HCEC 1CT (cell line): ENCODE measurements around the gene ACSM5.

ENCODE experiments used
- DNase-seq: peaks from one replicate; pipeline ENCODE4 v3.0.0-alpha.2; 2017

ACSM5 gene, protein sequence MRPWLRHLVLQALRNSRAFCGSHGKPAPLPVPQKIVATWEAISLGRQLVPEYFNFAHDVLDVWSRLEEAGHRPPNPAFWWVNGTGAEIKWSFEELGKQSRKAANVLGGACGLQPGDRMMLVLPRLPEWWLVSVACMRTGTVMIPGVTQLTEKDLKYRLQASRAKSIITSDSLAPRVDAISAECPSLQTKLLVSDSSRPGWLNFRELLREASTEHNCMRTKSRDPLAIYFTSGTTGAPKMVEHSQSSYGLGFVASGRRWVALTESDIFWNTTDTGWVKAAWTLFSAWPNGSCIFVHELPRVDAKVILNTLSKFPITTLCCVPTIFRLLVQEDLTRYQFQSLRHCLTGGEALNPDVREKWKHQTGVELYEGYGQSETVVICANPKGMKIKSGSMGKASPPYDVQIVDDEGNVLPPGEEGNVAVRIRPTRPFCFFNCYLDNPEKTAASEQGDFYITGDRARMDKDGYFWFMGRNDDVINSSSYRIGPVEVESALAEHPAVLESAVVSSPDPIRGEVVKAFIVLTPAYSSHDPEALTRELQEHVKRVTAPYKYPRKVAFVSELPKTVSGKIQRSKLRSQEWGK

DNA sequence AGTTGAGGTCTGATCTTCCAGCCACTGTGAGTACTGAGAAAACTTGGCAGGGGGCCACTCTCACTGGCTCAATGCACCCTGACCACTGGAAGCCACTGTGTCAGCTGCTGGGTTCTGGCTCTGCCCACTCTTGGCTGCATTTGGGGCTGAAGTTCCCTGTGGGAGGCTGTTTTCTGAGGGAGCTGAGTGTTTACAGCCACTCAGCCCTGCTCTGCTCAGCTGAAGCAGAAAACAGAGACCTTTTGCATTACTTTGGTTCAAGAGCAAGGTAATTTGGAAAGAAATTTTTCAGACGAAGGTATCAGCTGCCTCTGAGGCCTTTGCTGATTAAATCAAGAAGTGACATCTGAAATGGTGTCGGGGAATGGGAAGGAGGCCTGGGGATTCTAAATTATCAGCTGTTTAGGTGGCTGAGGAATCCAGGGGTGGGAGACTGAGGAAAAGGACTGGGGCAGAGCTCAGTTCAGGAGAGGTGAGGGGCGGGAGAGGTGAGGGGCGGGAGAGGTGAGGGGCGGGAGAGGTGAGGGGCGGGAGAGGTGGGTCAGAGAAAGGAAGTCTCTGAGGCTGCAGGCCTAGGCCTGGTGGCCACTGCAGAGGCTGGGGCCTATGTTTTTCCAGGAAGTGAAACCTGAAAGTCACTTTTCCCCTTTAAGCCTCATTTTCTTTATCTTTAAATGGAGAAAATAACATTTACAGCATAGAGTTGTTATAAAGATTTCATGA, at the start of gene ACSM5:
Gene ACSM5, plus strand, starts transcription at position 137 of the 723 bp plus-strand sequence. CDS start 1,951 bp downstream, outside the sequence.
- DNase-seq, result no peak

DNA sequence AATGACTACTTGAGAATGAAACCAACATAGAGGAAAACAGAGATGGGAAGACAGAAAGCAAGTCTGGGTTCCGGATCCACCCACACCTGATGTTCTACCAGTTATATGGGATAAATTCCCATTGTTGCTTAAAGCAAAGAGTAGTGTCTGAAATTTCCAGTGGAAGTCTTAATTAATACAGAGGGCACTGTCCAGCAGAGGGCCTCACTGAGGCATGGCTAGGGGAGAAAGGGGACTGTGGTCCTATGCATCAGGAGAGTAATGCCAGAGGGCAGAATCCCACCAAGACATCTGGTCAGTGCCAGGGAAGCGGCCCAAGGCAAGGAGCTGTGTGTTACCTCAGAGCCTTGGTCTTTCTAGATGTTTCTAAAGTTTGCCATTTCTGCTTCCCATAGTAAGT, 49.3 kb upstream of the ACSM5 start:
- DNase-seq, result no peak

DNA sequence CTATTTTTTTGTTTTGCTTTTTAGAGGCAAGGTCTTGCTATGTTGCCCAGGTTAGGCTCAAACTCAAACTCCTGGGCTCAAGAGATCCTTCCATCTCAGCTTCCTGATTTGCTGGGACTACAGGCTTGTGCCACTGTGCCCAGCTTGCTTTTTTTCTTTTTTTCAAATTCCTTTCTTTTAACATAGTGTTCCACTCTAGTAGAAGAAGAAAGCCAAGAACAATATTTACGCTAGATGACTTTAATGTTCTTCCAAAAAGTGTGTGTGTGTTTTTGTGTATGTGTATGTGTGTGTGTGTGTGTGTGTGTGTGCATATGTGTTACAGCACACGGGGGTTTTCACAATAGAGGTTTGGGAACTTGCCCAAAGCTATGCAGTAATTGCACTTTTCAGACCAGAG, 46.1 kb upstream of the ACSM5 start:
- no peak for DNase-seq

DNA sequence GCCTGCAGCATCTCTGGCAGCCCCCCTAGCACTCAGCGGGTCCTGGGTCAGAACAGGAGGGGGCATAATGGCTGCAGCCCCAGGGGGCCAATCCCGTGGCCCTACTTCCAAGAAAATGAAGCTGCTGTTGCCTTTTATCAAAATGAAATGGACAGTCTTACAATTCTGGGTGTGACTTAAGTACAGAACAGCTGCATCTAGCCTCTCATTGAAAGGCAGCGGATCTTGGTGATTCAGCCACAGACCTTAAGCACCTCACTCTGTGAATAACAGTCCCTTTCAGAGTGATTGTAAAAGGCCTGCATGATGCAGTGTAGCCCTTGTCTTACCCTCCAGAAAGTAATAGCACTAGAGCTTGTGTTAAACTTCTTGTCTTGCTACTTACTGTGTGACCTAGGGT, 45.3 kb upstream of the ACSM5 start:
- no peak for DNase-seq

DNA sequence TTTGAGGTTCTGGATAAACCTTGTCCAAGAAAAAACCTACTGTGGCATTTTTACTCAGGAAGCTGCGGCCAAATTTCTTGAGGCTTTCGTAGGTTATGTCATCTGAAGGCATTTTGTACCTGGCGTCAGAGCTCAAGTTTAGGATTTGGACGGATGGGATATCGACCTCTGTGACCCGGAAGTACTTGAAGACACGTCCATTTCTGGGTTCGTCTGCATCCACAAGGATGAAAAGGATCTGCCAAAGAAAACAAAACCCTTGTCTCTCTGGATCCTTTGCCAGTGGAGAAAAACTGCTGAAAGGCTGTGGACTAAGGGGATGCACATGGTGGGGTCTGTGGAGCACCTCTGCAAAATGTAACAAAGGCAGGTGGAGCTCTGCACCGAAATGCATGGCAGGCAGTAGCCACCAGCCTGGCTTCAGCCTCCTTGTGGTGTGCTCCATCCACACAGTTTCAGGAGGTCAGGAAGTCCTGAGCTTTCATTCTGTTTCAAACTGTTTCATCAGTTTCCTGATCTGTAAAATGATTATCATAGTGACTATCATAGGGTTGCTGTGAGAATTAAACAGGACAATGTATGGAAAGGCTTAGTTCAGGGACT, 39.8 kb upstream of the ACSM5 start:
- DNase-seq, result no peak

DNA sequence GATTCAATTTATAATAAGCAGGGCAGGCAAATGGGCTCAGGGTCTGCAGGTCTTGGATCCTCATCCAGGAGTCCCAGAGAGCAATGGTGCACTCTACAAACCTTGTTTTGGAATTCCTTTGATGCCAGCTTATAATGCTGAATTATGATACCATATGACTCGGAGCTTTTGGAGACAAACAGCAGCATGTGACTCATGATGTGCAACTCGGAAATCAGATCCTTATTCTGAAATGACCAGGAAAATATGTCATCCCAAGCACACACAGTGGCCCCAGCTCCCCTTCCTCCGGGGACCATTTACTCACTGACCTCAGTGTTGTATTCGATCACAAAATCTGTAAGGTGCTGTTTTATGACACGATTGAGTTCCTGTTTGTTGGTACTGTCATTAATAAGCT, 36.6 kb upstream of the ACSM5 start:
- DNase-seq, result no peak

DNA sequence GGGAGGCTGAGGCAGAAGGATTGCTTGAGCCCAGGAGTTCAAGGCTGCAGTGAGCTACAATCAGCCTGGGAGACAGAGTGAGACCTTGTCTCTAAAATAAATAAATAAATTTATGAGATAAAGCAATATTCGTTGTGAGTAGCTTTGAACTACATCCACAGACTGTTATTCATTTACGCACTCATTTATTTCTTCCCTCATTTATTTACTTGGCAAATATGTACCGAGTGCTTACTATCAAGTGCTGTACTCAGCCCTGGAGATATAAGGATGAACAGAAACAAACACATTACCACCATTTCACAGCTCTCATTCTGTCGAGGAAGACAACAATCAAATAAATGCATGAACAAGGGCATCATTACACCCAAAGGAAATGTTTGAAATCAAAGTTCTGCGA, 32.2 kb upstream of the ACSM5 start:
- no peak for DNase-seq

DNA sequence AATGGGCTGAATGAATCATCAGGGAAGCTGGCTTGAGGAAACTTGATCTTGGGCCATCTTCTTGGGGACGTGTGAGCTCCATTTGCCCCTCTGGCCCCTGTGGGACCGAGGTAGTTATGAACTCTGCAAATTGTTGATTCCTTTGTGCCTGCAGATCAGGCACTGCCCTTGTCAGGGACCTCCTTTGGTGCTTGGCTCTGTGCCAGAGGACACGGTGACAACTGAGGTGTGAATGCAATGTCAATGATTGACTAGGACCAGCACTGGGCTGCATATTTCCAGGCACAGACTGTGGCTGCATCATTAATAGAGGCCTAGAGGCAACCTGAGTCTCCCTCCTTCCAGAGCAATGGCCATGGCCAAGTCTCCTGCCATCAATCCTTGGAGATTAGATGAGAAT, 28.6 kb upstream of the ACSM5 start:
- DNase-seq, result no peak

DNA sequence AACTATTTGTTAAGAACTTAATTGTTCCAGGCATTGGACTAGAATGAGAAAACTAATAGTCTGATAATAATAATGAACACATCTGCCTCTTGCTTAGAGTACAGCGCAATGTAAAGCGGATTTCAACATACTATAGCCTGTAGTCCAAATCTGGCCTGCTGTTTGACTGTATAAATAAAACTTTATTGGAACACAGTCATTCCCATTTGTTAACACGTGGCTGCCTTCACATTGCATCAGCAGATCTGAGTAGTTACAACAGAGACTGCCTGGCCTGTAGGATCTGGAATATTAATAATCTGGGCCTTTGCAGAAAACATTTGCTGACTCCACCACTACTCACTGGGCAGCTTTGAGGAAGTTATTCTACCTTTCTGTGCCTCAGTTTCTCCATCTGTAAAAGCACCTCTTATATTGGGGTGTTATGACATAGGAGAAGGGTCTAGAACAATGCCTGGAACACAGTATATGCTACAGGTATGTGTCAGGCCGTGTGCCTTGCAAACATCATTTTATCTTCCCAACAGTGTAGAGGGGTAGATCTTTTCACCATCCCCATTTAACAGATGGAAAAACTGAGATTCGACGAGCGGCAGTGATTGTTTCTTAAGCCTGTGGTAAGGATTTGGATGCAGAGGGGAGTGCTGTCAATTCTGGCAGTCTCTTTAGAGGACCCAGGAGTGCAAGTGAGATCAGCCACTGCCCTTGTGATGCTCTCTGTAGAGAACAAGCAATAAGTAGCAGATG, 27.0 kb upstream of the ACSM5 start:
- DNase-seq, result no peak

DNA sequence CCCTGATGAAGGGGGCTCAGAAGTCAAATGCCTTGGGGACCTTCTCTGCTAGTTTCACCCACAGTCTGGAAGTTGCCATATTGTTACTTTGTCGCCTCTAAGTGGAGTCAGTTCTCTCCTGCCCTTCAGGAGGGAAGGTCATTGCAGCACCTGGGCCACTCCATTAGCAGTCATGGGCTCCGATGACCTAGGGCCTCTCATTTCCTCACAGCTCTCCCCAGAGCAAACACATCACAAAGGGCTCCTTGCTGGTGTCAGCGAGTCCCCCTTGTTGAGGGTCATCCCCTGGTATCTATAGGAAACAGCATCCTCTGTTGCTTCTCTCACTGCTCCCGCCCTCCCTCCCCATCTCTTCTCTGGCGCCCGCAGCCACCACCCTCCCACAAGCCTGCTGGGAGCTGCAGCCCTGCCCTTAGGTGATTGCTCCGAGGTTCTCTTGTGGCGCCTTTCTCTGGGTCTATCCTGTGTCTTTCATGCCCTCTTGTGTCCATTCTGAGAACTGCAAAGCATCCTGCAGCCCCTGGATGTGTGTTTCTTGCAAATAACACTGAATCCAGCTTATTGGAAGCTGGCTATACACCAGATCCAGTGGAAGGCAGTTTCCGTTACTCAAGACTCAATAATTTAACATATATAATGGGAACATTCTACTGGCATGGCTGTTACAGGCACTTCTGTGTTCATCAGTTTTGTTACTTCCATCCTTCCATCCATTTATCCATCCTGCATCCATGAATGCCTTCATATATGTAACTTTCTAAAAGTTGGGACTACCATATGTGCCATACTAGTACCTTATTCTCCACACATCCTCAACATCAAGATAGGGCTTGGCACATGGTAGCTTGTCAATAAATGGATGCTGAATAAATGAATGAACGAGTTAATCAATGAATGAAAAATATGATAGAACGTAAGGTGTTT, 26.0 kb upstream of the ACSM5 start:
- peak; percentile 43 for DNase-seq

DNA sequence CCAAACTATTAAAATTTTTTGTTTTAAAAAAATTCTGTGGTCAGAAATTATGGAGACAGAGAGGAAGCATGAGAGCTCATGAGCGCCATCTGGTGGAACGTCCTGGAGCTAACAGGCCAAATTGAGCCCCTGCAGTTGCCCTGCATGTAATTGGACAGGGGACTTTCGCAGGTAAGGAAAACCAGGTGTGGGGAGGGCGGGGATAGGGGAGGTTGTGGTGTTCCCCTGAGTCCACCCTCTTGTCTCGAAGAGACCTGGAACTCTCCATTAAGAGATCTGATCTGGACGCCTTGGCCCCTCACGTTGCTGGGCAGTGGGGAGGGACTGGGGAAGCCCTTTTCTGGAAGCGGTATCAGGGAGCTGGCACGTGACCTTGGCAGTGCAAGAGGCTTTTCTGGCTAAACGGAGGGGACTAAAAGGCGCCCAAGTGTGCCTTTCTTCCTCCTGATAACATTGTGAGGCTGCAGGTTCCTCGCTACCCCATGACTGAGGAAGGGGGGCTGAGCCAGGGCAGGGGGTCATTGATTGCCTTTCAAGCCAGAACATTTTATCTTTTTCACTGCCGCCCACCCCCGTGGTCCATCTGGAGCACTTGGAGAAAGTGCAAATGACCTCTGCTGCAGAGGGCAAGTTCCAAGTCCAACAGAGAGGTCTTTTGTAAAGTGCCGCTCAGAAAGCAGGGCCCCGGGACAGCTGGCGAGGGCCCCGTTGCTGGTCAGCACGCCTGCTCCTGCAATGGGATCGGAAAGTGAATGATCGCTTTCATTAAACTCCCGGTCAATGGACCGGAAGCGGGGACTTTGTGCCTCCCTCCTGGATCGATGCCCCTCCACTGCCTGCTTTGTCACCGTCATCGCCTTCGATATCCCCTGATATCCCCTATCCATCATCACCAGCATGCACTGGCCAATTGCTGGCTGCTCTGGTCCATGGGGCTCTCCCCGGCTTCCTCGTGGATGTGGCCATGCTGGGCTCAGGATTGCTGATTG, 23.2 kb upstream of the ACSM5 start:
- DNase-seq, result peak; percentile 11

DNA sequence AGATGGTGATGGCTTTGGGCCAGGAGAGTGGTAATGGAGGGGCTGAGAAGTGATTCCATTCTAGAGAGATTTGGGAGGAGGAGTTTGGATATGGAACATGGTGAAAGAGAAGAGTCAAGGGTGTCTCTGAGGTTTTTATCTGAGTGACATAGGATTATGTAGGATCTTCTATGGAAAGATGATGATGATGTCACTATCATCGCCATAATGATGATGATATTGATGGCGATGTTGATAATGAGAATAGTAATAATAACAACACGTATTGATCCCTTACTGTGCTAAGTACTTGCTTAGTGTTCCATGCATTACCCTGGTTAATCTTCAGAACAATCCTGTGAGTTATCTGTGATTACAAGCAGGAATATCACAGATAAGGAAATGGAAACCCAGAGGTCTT, 21.4 kb upstream of the ACSM5 start:
- DNase-seq, result no peak

DNA sequence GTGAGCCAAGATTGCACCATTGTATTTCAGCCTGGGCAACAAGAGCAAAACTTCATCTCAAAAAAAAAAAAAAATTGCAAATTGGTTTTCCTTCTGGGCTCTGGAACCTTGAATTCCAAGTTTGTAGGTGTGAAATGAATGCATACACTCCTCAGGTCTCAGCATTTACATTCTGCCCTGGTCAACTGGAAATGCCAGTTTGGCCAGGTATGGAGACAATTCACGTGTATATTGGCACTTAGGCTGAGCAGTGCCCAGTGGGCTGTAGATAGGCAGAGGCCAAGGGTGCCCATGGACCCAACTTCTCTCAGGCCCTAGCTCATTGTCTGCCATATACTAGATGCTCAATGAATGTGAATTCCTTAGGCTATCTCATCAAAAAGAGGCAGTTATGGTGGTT, 20.5 kb upstream of the ACSM5 start:
- no peak for DNase-seq

DNA sequence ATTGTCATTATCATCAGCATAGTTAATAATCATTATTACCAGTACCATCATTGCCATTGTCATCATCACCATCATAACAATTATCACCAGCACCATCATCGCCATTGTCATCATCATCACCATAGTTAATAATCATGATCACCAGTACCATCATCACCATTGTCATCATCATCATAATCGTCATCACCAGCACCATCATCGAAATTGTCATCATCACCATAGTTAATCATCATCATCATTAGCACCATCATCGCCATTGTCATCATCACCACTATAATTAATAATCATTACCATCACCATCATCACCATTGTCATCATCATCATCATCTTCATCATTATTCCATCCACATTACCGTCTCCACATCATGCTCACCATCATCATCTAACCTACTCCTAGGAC, 18.3 kb upstream of the ACSM5 start:
- no peak for DNase-seq

DNA sequence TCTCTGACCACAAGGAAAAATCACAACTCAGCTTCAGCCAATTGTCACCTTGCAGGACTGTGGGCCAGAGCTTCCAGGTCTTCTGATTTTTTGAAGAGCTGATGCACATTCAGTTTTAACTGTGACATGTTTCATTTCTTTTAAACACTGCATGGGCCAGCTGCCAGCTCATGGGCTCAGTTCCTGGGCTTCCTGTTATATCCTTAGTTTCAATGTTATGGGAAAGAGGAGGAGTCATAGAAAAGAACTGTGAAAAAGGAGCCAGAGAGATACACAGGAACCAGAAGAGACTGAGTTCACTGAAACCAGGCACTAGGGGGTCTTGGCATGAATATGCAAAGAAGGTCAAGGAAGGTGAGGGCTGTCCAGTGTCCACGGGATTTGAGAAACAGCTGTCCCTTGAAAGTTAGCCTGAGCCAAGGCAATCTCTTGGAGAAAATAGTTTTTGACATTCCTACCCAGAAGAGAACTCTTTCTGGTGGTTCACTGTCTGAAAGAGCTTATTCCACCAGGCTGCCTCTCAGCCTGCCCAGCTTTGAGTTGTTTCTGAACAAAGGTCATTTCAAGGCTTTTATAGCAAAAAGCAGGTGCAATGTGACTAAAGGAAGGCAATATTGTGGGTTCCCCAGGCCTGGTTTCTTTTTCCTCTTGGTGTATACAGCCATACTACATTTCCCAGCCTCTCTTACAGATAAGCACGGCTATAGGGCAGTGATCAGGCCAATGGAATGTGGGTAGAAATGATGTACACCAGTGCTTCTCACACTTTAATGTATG, 15.3 kb upstream of the ACSM5 start:
- DNase-seq, result no peak

DNA sequence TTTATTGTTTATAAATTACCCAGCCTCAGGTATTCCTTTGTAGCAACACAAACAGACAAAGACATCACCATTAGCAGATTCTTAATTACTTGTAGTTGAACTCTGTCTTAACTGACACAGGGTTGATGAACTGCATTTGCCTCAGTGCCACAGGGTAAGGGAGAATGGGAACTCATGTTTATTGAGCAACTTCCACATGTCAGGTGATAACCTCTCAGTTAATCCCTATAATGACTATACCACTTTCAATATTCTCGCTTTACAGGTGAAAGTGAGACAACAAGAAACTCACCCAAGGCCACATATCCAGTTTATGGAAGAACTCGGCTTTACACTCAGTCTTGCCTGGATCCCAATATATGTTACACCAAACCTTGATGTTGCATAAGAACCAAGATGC, 13.4 kb upstream of the ACSM5 start:
- DNase-seq, result no peak

DNA sequence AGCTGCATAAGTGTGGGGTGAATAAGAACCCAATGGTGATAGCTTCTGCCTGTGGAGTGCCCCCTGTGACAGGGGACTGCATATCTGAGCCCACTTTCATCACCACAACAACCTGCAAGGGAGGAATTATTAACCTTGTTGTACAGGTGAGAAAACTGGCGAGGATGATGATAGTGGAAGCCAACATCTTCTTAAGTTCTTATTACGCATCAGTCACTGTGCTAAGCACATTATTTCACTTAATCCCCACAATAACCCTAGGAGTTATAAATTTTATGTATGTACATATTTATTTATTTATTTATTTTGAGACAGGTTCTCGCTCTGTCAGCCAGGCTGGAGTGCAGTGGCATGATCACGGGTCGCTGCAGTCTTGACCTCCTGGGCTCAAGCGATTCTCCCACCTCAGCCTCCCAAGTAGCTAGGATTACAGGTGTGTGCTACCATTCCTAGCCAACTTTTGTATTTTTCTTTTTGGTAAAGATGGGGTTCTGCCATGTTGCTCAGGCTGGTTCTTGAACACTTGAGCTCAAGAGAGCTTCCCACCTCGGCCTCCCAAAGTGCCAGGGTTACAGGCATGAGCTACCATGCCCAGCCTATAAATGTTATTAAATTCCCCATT, 12.4 kb upstream of the ACSM5 start:
- no peak for DNase-seq

DNA sequence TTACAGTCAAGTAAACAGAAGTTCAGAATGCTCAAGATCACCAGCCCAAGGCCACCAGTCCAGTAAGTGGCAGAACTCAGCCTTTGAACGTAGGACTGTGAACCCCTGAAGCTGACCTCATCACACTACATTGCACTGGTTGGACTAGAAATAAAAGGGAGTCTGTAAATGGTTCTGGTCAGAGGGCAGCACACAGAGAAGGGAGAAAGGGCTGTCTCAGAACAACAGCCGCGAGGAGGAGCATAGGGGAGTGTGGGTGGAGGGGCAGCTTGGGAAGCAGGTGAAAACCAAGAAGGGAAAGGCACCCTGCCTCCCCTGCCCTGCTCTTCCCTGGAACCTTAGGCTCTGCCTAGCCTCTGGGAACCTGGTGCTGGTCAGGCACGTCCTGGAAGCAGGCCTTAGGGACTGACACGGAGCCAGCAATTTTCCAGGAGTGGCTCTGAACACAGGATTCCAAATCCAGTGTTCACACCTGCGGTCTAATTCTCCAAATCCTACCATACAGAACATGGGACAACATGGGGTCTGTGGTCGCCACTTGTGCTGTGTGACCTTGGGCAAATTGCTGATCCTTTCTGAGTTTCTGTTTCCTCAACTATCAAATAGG, 11.8 kb upstream of the ACSM5 start:
- no peak for DNase-seq

DNA sequence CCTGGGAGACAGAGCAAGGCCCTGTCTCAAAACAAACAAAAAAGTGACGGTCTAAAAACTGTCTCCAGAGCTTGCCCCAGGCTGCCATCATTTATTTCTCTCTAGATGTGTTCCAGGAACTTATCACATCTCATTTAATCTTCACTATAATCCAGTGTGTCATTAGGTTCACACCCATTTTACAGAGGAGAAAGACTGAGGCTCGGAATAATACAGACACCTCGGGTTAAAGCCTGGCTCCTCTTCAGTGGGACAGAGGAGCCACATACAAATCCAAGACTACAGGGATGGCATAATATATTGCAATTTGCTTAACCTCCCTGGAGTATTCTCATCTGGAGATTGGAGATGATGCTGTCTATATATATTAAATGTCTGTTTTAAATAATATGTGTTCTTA, 10.7 kb upstream of the ACSM5 start:
- no peak for DNase-seq
